GM21737 (cell line): ENCODE data around the gene MND1.
"Not testable (repeated sequence)": the region's sequence is repeated elsewhere in the genome, so short reads cannot be mapped to it uniquely, and the experiment has no call there.

Experiments used
- ATAC-seq: cut with Tn5 transposase; IDR thresholded peaks from one replicate; pipeline ENCODE4 v1.9.1; 2021; ENCODE audit warnings: mild to moderate bottlenecking, moderate library complexity; ENCODE audit not compliant: unreplicated experiment

MND1 gene

GRCh38 chr4:153438916-153439756, 94.6 kb downstream of the MND1 start:
- ATAC-seq = peak; percentile 88

- ATAC-seq = no peak
Observed at GRCh38 chr4:153439831-153440230, 95.3 kb downstream of the MND1 start.

- ATAC-seq = no peak
Observed at GRCh38 chr4:153440475-153440874, 96.0 kb downstream of the MND1 start.

- no peak for ATAC-seq
Observed at GRCh38 chr4:153447175-153447905, 102.9 kb downstream of the MND1 start.

- ATAC-seq = no peak
Observed at GRCh38 chr4:153448003-153448731, 103.7 kb downstream of the MND1 start.

GRCh38 chr4:153449338-153449737, 104.8 kb downstream of the MND1 start:
- ATAC-seq = no peak

- ATAC-seq = no peak
Observed at GRCh38 chr4:153450544-153450917, 106.0 kb downstream of the MND1 start.

- not testable (repeated sequence) for ATAC-seq
Observed at GRCh38 chr4:153451145-153451544, 106.7 kb downstream of the MND1 start.

- no peak for ATAC-seq
Observed at GRCh38 chr4:153451911-153452657, 107.6 kb downstream of the MND1 start.

GRCh38 chr4:153452658-153453378, 108.3 kb downstream of the MND1 start:
- no peak for ATAC-seq

- no peak for ATAC-seq
Observed at GRCh38 chr4:153453402-153453801, 108.9 kb downstream of the MND1 start.

GRCh38 chr4:153458969-153459368, 114.5 kb downstream of the MND1 start:
- ATAC-seq = no peak

- ATAC-seq = not testable (repeated sequence)
Observed at GRCh38 chr4:153461549-153461948, 117.1 kb downstream of the MND1 start.

GRCh38 chr4:153464068-153464467, 119.6 kb downstream of the MND1 start:
- no peak for ATAC-seq
